Limb (tissue), 2 donors: ENCODE data around the gene BICRAL.
"Not testable (repeated sequence)": the region's sequence is repeated elsewhere in the genome, so short reads cannot be mapped to it uniquely, and the experiment has no call there.

Experiments used
- DNase-seq, 2 donors: peaks; one replicate each; pipeline ENCODE4 v3.0.0-alpha.2; 2016; ENCODE audit errors: extremely low spot score in 2 of 2

The BICRAL gene

DNA sequence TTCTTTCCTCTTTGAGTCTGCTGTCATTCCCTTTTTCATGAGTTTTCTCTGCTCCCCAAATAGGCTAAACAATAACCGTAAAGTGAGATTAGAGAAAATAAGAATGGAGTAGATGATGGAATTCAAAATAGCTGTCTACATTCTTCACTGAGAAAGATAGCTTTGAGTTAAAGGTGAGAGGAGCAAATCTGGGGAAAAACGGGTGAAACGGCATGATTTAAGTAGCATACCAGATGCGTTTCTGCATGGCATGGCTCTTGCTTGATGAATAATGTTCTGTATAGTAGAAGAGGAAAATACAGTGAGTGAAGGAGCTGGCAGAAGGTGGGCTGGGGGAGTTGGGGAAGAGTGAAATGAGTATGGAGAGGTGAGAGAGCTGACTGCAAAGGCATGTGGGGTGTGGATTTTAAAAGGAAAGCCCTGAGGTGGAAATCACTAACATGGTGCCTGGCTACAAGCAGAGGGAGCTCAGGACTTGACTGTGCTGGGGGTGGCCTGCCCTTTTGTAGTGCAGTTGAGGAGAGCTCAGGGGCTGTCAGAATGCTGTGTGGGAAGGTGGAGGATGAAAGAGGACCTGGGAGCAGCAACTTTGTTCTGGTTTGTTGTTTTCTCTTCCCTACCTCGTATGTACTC lies 8.8 kb downstream of the BICRAL start:
- no peak for DNase-seq

DNA sequence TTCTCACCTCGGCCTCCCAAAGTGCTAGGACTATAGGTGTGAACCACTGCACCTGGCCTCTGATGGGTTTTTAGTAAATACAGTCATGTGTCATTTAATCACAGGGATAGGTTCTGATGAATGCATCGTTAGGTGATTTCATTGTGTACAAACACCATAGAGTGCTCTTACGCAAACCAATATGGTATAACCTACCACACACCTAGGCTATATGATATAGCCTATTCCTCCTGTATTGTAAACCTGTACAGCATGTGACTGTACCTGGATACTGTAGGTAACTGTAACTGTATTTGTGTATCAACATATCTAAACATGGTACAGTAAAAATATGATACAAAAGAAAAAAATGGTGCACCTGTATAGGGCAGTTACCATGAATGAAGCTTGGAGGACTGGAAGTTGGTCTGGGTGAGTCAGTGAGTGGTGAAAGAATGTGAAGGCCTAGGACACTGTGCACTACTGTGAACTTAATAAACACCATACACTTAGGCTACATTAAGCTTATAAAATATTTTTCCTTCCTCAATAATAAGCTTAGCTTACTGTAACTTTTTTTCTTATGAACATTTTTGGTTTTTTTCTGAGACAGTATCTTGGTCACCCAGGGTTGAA lies 10.0 kb downstream of the BICRAL start:
- DNase-seq: no peak

DNA sequence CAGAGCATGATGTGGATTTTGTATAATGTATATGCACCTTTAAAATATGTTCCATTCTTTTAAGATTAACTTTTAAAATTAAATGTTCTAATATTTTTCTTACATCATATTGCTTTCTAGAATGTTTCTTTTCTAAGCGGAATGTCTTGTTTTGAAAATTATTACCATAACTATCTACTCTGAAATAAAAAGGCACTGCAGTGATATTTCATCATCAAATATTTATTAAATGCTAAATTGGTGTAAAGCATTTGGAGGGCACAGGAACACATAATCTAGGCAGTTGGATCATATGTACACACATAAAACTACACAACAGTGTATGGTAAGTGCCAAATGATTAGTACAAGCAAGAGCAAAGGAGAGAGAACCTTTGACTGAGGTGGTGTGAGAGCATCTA lies 13.8 kb downstream of the BICRAL start:
- no peak for DNase-seq

DNA sequence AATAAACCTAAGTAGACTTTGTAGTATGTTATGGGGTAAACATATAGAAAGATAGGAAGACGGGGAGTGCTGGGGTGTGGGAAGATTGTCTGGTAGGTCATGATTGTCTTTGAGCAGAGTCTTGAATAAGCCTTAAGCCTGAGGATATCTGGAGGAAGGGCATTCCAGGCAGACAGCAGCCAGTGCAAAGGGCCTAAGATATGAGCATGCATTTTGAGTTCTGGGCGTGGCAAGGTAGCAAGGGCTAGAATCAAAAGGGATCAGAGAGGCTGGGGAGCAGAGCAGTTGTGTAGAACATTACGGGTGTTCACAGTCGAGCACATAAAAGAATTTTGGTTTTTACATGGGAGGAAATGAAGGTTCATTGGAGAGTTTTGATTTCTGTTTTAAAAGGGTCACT lies 14.3 kb downstream of the BICRAL start:
- DNase-seq: no peak

DNA sequence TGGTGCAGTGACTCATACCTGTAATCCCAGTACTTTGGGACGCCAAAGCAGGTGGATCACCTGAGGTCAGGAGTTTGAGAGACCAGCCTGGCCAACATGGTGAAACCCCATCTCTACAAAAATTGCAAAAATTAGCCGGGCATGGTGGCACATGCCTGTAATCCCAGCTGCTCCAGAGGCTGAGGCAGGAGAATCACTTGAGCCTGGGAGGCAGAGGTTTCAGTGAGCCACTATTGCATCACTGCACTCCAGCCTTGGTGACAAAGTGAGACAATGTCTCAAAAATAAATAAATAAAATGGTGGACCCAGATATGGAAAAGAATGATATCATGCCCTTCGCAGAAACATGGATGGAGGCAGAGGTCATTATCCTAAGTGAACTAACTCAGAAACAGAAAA lies 15.8 kb downstream of the BICRAL start:
- DNase-seq: not testable (repeated sequence)

DNA sequence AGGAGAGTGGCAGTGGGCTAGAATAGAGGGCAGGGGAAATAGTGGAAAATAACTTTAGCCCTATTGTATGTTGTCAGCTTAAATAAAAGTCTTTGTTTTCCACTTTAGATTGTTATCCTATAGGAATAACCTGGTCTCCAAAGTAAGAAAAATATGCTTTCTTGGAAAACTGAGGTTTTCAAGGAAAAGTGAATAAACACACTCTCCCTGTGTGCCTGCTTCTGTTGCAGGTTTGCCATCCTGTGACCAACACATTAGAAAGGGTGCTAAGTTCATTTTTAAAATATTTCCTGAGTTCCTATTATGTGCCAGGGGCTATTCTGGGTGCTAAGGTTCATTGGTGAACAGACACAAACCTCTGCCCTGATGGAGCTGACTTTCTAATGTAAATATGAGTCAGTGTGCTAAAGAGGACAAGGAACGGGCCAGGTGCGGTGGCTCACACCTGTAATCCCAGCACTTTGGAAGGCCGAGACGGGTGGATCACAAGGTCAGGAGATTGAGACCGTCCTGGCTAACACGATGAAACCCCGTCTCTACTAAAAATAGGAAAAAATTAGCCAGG lies 23.5 kb downstream of the BICRAL start:
- no peak for DNase-seq

DNA sequence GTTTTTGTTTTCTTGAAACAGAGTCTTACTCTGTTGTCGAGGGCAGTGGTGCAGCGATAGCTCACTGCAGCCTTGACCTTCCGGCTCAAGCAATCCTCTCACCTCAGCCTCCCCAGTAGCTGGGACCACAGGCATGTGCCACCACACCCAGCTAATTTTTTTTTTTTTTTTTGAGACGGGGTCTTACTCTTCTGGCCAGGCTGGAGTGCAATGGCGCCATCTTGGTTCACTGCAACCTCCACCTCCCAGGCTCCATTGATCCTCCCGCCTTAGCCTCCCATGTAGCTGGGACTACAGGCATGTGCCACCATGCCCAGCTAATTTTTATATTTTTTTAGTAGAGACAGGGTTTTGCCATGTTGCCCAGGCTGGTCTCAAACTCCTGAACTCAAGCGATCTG lies 24.5 kb downstream of the BICRAL start:
- DNase-seq: not testable (repeated sequence)

DNA sequence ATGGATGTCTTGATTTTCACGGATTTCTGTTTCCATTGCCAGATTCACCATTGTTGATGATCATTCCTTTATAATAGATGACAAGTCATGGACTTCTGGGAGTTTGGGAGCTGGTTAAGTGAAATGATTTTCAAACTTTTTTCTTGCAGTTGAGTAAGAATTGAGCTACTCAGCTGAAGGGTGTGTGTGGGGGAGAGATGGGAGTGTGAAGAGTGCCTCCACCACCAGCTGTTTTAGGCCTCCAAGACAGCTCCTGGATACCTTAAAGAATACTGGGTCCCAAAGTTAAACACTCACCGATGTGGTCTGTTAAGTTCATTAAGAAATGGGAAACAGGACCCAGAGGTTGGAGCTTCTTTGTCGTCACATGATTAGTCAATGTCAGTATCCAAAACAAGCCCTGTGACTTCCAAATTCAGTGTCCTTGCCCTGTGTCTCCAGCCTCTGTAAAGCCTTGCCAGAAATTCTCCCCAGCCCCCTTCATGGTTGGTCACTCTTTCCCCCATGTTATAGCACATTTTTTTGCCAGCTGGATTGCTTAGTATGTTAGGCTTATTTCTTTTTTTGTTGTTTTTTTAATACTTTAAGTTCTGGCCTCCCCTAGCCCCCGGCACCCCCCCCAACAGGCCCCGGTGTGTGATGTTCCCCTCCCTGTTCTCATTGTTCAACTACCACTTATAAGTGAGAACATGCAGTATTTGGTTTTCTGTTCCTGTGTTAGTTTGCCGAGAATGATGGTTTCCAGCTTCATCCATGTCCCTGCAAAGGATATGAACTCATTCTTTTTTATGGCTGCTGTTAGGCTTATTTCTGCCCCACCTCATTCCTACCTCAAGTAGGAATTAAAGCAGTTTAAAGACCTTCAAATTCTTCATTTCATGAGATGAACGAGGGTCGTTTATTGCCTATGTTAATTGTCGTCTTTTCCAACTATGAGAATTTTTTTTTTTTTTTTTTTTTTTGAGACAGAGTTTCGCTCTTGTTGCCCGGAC lies 26.9 kb downstream of the BICRAL start:
- DNase-seq: no peak

DNA sequence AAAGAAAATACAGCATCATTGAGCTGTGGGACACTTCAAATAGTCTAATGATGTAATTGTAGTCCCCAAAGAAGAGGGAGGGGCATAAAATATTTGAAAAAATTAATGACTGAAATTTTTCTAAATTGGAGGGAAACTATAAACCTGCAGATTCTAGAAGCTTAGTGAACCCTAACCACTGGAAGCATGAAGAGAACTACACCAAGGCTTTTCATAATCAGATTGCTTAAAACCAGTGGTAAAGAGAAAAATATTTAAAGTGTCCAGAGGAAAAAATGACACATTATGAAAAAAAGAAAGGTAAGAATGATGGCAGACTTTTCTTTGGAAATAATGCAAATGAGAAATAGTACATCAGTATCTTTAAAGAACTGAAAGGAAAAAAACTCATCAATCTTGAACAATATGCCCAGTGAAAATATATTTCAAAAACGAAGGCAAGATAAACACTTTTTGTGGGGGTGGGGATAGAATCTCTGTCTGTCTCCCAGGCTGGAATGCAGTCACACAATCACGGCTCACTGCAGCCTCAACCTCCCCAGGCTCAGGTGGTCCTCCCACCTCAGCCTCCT lies 31.3 kb downstream of the BICRAL start:
- no peak for DNase-seq

DNA sequence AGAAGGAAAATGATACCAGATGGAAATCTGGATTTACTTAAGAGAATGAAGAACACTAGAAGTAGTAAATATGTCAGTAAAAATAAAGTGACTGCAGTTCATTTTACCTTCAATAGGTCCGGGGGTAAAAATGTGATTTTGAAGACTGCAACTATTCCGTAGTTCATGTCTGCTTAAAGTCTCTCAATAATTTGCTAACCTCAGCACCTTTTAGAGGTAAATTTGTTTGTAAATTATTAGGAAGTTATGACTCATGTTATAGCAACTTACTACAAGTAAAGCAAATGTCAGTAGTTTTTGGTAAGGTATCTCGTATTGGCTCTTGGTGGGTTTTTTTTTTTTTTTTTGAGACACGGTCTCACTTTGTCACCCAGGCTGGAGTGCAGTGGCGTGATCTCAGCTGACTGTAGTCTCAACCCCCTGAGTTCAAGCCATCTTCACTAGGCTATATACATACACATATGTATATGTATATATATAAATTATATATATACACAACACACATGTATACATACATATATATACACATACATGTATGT lies 32.1 kb downstream of the BICRAL start:
- no peak for DNase-seq

DNA sequence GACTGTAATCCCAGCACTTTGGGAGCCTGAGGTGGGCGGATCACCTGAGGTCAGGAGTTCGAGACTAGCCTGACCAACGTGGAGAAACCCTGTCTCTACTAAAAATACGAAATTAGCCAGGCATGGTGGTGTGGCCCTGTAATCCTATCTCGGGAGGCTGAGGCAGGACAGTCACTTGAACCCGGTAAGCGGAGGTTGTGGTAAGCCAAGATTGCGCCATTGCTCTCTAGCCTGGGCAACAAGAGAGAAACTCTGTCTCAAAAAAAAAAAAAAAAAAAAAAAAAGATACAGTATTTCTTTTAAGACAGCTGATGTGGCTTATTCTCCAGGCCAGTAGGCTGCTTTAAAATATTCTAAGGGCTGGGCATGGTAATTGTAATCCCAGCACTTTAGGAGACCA lies 33.9 kb downstream of the BICRAL start:
- not testable (repeated sequence) for DNase-seq

DNA sequence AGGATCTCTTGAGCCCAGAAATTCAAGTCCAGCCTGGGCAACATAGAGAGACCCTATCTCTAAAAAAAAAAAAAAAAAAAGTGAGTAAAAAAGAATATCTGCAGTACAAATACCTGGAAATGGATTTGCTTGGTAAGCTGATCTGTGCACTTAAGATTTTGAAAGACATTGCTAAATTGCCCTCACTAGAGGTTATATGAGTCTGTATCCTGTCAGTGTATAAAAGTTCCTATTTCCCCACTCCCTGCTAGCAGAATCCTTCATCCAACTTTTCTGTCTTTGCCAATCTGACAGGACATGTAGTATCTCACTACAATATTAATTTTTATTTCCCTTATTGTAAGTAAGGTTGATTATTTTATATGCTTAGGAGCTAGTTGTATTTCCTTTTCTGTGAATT lies 36.1 kb downstream of the BICRAL start:
- no peak for DNase-seq

DNA sequence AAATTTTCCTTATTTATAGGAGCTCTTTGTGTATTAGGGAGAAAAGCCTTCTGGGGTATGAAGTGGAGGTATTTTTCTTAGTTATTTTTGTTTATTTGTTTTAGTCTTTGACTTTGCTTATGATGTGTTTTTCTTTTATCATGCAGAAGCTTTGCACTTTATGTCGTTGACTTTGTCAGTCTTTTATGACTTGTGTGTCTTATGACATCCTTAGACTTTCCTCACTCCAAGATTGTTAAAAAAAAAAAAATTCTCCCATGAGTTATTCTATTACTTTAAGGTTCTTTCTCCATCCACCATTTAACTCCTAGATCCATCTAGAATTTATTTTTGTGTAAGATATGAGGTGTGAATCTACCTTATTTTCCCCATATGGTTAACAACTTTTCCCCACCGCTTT lies 36.6 kb downstream of the BICRAL start:
- no peak for DNase-seq

DNA sequence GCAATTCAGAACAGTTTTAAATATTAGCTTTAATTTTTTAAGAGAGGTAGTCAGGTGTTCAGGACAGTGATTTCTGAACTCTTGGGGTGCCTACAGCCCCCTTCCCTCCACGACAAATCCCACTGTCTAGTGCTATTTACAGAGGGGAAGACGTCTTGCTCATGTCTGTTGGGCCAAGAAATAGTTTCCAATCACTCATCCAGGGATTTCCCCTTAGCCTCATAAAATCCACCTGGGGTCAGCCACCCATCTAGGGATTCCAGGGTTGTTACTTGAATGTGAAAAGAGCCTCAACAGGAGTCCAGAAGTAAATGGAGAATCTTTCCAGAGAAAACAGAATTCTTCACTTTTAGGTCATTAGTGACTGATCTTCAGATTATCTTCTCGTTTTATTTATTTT lies 37.0 kb downstream of the BICRAL start:
- DNase-seq: no peak

DNA sequence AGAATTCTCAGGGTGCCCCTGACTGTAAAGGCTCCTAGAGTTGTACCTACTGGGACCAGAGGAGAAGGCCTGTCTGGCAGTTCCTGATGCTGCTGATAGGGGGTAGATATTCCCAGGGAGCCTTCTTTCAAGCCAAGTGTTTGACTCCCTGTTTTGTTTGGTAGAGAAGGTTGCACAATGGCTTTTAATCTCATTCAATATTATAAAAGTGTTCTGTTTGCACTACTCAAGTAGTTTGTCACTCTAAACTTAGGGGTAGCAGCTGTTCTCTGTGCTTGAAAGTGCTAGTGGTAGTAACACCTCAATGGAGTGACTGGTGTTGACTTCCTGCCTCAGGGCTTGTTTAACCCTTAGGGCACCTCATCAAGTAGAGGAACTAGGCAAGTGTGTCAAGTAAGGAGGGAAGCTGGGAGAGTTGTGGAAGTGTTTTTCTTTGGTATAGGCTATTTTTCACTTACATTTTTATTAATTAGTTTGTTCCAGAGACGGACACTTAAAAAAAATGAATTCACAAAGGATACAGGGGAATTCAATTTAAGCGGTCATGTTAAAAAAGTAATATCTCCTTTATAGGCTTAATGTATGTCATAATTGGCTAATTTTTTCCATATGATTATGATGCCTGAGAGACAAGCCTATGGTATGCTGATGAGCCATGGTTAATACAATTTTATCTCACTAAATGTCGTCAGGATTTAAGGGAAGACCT lies 38.1 kb downstream of the BICRAL start:
- DNase-seq: no peak

DNA sequence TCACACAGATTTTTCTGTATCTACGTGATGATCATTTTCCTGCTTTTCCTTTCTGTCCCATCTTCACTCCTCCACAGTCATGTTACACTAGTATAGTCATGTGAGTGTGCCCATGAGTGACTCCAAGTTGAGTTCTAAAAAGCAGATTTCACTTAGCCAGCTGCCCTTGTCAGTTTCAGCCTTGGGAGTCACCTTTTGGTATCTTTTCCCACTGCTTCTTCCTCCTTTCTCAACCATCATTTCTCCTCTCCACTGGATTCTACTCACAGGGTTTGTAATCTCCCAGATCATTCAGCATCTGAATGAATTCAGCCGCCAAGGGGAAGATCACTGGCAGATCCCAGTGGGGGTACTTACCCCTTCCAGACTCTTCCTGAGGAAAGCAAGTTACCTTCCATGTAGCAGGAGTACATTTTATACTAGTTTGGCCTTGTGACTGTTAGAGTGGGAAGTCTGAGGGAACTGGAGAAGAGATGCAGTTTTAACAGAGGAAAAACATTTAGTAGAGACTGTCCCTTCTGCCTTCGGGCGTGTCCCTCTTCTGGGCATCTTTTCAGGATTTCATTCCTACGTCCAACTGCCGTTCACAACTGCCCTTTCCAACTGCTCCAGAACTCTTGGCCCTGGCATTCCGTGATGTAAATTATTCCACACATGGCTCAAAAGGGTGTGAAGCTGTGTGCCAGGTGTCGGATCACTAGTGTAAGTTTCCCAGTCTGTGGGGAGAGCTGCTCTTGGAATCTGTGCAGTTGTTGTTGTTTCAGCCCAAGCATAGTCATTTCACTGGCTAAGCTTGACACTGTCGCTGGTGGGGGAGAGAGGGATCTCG lies 38.9 kb downstream of the BICRAL start:
- peak; percentile 33 to 74 for DNase-seq

DNA sequence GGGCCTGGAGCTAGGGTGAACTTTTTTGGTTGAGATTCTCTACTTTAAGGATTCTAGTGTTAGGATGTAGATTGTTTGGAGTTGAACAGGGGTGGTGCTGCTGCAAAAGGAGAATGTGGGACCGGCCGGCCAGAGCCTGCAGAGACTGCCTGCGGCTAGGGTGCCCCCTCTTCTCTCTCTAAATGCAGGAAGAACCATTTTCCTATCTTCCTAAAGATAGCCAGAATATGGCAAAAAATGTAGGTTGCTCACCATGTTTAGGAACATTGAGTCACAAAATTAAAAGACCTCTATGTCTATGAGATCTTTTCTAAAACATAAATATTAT lies 39.5 kb downstream of the BICRAL start:
- DNase-seq: no peak

DNA sequence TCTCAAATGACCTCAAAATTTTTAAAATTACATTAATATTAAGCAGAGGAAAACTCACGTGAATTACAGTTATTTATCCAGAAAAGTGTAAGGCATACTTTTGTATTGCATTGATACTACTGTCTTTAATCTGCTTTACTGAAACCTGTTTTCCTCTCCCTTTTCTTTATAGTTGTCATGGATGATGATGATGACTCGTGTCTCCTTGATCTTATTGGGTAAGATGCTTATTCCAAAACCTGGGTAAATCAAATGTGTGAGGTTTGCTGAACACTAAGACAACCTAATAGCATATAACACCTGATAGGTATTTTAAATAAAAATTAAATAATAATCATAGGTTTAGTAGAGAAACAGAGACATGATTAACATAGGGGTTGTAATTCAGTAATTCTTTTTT lies 40.0 kb downstream of the BICRAL start:
- DNase-seq: no peak

DNA sequence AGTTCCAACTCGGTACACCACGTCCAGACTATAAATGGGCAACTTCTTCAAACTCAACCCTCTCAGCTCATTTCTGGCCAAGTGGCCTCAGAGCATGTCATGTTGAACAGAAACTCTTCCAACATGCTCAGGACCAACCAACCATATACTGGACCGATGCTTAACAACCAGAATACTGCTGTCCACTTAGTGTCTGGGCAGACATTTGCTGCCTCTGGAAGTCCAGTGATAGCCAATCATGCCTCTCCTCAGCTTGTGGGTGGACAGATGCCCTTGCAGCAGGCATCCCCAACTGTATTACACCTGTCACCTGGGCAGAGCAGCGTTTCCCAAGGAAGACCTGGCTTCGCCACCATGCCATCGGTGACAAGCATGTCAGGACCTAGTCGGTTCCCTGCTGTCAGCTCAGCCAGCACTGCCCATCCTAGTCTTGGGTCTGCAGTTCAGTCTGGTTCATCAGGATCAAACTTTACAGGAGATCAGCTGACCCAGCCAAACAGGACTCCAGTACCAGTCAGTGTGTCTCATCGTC lies 47.8 kb downstream of the BICRAL start:
- no peak for DNase-seq

DNA sequence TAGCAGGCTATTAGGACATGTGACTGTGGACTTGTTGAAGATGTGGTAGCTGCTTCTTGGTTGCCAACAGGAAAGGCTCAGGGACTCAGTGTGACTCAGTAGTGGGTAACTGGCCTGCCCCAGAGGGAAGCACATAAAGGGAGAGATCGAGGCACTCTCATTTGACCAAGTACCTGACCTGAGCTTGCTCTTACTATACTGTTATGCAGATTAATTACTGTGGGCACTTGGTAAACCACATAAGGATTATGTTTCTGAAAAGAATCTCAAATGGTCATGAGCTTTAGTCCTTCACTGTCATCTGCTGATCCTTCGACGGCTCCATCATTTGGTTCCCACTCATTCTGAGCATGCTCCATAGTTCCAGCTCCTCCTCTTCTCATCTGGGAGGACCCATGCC lies 49.4 kb downstream of the BICRAL start:
- no peak for DNase-seq
